Kidney epithelial cell (primary cell): Measurements from ENCODE around the gene TMEM143. TPM values are rescaled to one million over a fixed set of nuclear protein-coding genes. Genes with fewer than 3 reads are reported as not detected.

Experiments
- DNase-seq: peaks from one replicate; pipeline ENCODE4 v3.0.0-alpha.2; 2010; ENCODE audit warnings: low read depth
- H3K27me3 ChIP-seq: 2 replicates; pipeline ENCODE4 v1.6.0; 2011; ENCODE audit warnings: low read length; ENCODE audit not compliant: control insufficient read depth, insufficient read depth
- H3K36me3 ChIP-seq: 2 replicates; pipeline ENCODE4 v1.5.1; 2011; ENCODE audit warnings: low read length; ENCODE audit not compliant: control insufficient read depth, insufficient read depth
- H3K4me3 ChIP-seq: 2 replicates; pipeline ENCODE4 v1.5.1; 2011; ENCODE audit warnings: low read depth, mild to moderate bottlenecking, control low read depth, low read length
- CTCF ChIP-seq: IDR thresholded peaks from 2 replicates; pipeline ENCODE4 v1.5.1; 2011; ENCODE audit warnings: mild to moderate bottlenecking, moderate library complexity, low read length, control low read depth, inconsistent platforms; ENCODE audit not compliant: insufficient read depth, poor library complexity, severe bottlenecking
- total RNA-seq: library from RNA; depleted of rRNA; stranded (reverse); fragments of >200 nt; gene quantifications from 2 replicates; pipeline ENCODE4 v1.2.3, GENCODE V29; 2015

Gene TMEM143
- total RNA-seq, 1 donor from 2014 or later = 4.4 TPM

DNA sequence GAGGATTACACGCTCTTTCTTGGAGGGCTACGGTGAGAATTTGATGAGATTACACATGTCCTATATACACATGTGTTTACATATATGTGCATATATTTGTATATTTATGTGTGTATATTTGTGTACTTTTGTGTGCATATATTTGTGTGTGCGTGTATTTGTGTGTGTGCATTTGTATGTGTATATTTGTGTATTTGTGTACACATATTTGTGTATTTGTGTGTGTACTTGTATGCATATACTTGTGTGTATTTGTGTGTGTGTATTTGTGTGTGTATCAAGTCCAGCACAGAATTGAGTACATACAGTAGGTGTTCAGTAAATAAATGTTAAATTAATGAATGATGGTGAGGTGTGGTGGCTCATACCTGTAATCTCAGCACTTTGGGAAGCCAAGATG lies 1.8 kb downstream of the TMEM143 start:
- Histone ChIP-seq H3K4me3 (no peak overlapping the region), H3K27me3 (no peaks in the 10 kb centered on the region), H3K36me3 (no peaks in the 10 kb centered on the region)
- DNase-seq = no peak
- TF ChIP-seq CTCF = no peak

DNA sequence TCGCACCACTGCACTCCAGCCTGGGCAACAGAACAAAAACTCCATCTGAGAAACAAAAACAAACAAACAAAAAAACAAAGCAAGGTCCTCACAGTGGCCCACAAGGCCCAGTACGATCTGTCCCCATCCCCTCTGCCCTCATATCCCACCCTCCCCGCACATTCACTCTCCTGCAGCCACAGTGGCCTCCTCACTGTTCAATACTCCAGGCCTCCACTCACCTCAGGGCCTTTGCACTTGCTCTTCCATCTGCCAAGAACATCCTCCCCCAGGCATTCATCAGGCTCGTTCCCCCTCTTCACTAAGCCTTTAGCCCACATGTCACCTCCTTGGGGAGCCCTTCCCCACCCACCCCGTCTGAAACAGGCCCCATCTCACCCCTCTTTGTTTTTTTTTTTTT lies 4.6 kb downstream of the TMEM143 start:
- Histone ChIP-seq H3K27me3 (no peaks in the 10 kb centered on the region), H3K4me3 (no peak overlapping the region), H3K36me3 (no peaks in the 10 kb centered on the region)
- DNase-seq = no peak
- no peak for TF ChIP-seq CTCF

DNA sequence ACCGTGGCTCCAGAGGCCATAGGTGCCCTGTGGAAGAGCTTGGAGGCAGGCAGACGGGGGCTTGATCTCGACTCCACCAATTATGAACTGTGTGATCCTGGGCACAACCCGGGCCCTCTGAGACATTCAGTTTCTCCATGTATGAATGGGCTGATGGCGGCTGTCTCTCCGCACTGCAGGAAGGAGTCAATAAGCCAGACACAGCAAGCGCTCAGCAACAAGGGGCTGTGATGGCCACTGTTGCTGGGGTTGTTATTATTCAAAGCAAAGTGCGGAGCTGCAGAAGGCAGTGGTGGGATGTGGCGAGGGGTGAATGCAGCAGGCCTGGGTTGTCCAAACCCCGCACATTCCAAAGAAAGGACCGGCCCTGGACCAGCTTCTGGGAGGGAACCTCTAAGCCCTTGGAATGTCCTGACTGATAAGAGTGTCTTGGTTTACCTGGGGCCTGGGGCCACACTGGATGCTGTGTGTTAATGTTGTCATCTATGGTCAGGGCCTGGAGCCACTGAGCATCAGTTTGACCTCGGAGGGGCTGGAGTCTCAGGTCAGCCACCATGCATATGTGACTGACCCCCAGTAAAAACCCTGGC lies 8.3 kb downstream of the TMEM143 start:
- no peaks in the 10 kb centered on the region for H3K27me3 ChIP-seq
- no peaks in the 10 kb centered on the region for H3K36me3 ChIP-seq
- no peak for DNase-seq
- no peak overlapping the region for H3K4me3 ChIP-seq
- TF ChIP-seq CTCF = no peak

DNA sequence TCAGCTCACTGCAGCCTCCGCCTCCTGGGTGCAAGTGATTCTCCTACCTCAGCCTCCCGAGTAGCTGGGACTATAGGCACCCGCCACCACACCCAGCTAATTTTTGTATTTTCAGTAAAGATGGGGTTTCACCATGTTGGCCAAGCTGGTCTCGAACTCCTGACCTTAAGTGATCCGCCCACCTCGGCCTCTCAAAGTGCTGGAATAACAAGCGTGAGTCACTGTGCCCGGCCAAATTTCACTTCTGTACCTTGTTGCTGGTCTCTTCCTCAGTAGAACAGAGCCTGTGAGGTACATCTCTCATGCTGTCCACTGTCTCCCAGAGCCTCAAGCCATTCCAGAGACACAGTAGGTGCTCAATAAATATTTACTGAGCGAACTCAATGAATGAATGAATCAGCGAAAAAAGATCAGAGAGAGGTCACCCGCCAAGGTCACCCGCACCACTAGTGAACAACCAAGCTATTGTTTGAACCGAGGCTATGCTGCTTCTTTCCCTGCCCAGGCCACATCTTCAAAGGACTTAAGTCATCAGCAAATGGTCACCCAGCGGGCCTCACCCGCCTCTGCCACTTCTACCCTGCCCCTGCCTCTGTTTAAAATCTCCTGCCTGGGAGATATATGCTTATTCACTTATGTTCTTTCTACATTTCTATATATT lies 9.3 kb downstream of the TMEM143 start:
- Histone ChIP-seq H3K4me3 (no peak overlapping the region), H3K36me3 (no peaks in the 10 kb centered on the region)
- no peak for DNase-seq

DNA sequence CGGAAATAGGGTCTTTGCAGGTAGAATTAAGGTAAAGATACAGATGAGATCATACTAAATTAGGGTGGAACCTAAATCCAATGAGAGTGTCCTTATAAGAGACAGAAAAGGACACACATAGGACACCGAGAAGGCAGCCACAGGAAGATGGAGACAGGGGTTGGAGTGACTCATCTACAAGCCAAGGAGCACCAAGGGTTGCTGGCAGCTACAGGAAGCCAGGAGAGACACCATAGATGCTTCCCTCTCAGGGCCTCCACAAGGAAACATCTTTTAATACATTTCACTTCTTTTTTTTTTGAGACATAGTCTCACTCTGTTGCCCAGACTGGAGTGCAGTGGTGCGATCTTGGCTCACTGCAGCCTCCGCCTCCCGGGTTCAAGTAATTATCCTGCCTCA lies 10.1 kb downstream of the TMEM143 start:
- DNase-seq = no peak

More for the DNA sequence above, 9.3 kb downstream of the TMEM143 start:
- no peaks in the 10 kb centered on the region for H3K27me3 ChIP-seq
- TF ChIP-seq CTCF = no peak

More for the DNA sequence above, 10.1 kb downstream of the TMEM143 start:
- Histone ChIP-seq H3K36me3 (no peaks in the 10 kb centered on the region), H3K4me3 (no peak overlapping the region), H3K27me3 (no peaks in the 10 kb centered on the region)
- TF ChIP-seq CTCF = no peak
